GM19099 (cell line): ENCODE data around the gene SEMA5B.

Experiments
- POLR2A ChIP-seq: IDR thresholded peaks from 3 replicates; pipeline ENCODE4 v1.6.1; 2011; ENCODE audit warnings: low read depth; ENCODE audit not compliant: insufficient read length; ENCODE audit errors: extremely low read depth

Gene SEMA5B

GRCh38 chr3:123044981-123045763 lies 17.6 kb upstream of the SEMA5B start:
- no peak for TF ChIP-seq POLR2A

- no peak for TF ChIP-seq POLR2A
Measured at GRCh38 chr3:123042413-123042812, 14.8 kb upstream of the SEMA5B start.

GRCh38 chr3:123039178-123039577 lies 11.6 kb upstream of the SEMA5B start:
- TF ChIP-seq POLR2A = no peak

GRCh38 chr3:123038751-123039150 lies 11.2 kb upstream of the SEMA5B start:
- TF ChIP-seq POLR2A = no peak

GRCh38 chr3:123037015-123037375 lies 9.4 kb upstream of the SEMA5B start:
- TF ChIP-seq POLR2A = no peak

GRCh38 chr3:123036352-123037014 lies 8.9 kb upstream of the SEMA5B start:
- no peak for TF ChIP-seq POLR2A

GRCh38 chr3:123034996-123035395 lies 7.4 kb upstream of the SEMA5B start:
- no peak for TF ChIP-seq POLR2A

- no peak for TF ChIP-seq POLR2A
Measured at GRCh38 chr3:123034120-123034519, 6.6 kb upstream of the SEMA5B start.

- TF ChIP-seq POLR2A = no peak
Measured at GRCh38 chr3:123032057-123032456, 4.5 kb upstream of the SEMA5B start.

- TF ChIP-seq POLR2A = no peak
Measured at GRCh38 chr3:123031051-123031450, 3.5 kb upstream of the SEMA5B start.

GRCh38 chr3:123028233-123028828 lies 768 bp upstream of the SEMA5B start:
- TF ChIP-seq POLR2A = no peak

GRCh38 chr3:123026565-123027291 lies 835 bp downstream of the SEMA5B start:
- no peak for TF ChIP-seq POLR2A

GRCh38 chr3:123025642-123026521 lies 1.7 kb downstream of the SEMA5B start:
- no peak for TF ChIP-seq POLR2A

GRCh38 chr3:123024056-123024455 lies 3.5 kb downstream of the SEMA5B start:
- no peak for TF ChIP-seq POLR2A
